K562 (cell line): ENCODE measurements around the gene TCP11. TPM values are rescaled to one million over a fixed set of nuclear protein-coding genes. Genes with fewer than 3 reads are reported as not detected.

Experiments used
- ATAC-seq: fragments of 200-7000 bp; cut with Tn5 transposase; 3 replicates; pipeline ENCODE4 v1.9.1; 2020; ENCODE audit warnings: moderate library complexity
- BruUV-seq: library from RNA; stranded (reverse); fragments of 400-500 nt; replicated peaks from 2 replicates; lab custom pipeline; 2021; lab: Mats Ljungman, UMichigan
- CTCF ChIA-PET: fragments of 300-600 bp; formaldehyde crosslinking; extraction: SDS; loops from one replicate; lab custom pipeline; 2021; ENCODE audit warnings: low intra/inter-chr PET ratio; lab: Yijun Ruan, JAX
- POLR2A ChIA-PET: fragments of 300-600, 350-650 bp; sonication (Branson Sonifier 250); formaldehyde crosslinking; extraction: SDS; loops from one replicate; lab custom pipeline; 2021; ENCODE audit warnings: antibody characterized with exemption, inconsistent platforms; lab: Yijun Ruan, JAX
- DNase-seq, 4 experiments: peaks; one replicate each; pipeline versions ENCODE4 v3.0.0 to v3.0.0-alpha.2; 2011 to 2018; ENCODE audit warnings: low spot score in 3 of 4, mixed read lengths in 3 of 4; ENCODE audit errors: extremely low read depth in 1 of 4
- FAIRE-seq: peaks from 2 replicates; lab custom pipeline; 2011; peaks lifted over from hg19 to GRCh38; lab: Jason Lieb, UNC
- H2AFZ ChIP-seq: 2 replicates; pipeline ENCODE4 v1.6.0; 2011; ENCODE audit warnings: low read depth, low read length, control low read depth, inconsistent platforms
- H3K27ac ChIP-seq: fragments of 200-600 bp; 3 replicates; pipeline ENCODE4 v1.8.0; 2011; ENCODE audit warnings: low read depth, mild to moderate bottlenecking, control low read depth, inconsistent platforms, low read length, moderate library complexity, mixed read lengths; ENCODE audit errors: extremely low read depth
- H3K27me3 ChIP-seq, 2 experiments: fragments of 300-600 bp in 1 of 2; 2 replicates in 1 of 2; 3 replicates in 1 of 2; pipeline versions ENCODE4 v1.6.0 to v1.8.0; 2011; ENCODE audit warnings: inconsistent platforms in 2 of 2, low read length in 2 of 2, mild to moderate bottlenecking in 1 of 2, mixed read lengths in 1 of 2, moderate library complexity in 1 of 2; ENCODE audit not compliant: control insufficient read depth in 2 of 2, insufficient read depth in 2 of 2
- H3K36me3 ChIP-seq: fragments of 300-600 bp; 3 replicates; pipeline ENCODE4 v1.8.0; 2011; ENCODE audit warnings: mild to moderate bottlenecking, low read length, inconsistent platforms; ENCODE audit not compliant: control insufficient read depth, insufficient read depth
- H3K4me1 ChIP-seq, 2 experiments: fragments of 200-600 bp in 1 of 2; replicated peaks in 1 of 2; 2 replicates in 1 of 2; 3 replicates in 1 of 2; pipeline versions ENCODE4 v1.5.1 to v1.8.0; 2011; ENCODE audit warnings: inconsistent platforms in 2 of 2, low read length in 2 of 2, mild to moderate bottlenecking in 1 of 2, mixed read lengths in 1 of 2, moderate library complexity in 1 of 2; ENCODE audit not compliant: control insufficient read depth in 2 of 2, insufficient read depth in 2 of 2
- H3K4me2 ChIP-seq: 2 replicates; pipeline ENCODE4 v1.6.1; 2011; ENCODE audit warnings: low read length, control low read depth, inconsistent platforms, mixed read lengths; ENCODE audit not compliant: insufficient read depth
- H3K4me3 ChIP-seq: fragments of 200-600 bp; sonication (generic), shearing (Covaris generic); 2 replicates; pipeline ENCODE4 v1.5.1; 2016; ENCODE audit warnings: control low read depth, inconsistent platforms
- H3K79me2 ChIP-seq: fragments of 200-600 bp; 3 replicates; pipeline ENCODE4 v1.8.0; 2011; ENCODE audit warnings: low read length, inconsistent platforms; ENCODE audit not compliant: control insufficient read depth, insufficient read depth
- H3K9ac ChIP-seq, 2 experiments: 2 replicates each; pipeline versions ENCODE4 v1.6.0 to v1.6.1; 2011; ENCODE audit warnings: low read depth in 2 of 2, low read length in 2 of 2, control low read depth in 1 of 2, inconsistent platforms in 1 of 2, mild to moderate bottlenecking in 1 of 2, mixed read lengths in 1 of 2; ENCODE audit not compliant: insufficient read depth in 1 of 2
- H3K9me1 ChIP-seq: one replicate; pipeline ENCODE4 v1.6.0; 2011; ENCODE audit warnings: inconsistent platforms, mild to moderate bottlenecking, low read length, moderate library complexity; ENCODE audit not compliant: control insufficient read depth, insufficient read depth
- H3K9me3 ChIP-seq: replicated peaks from 2 replicates; pipeline ENCODE4 v1.5.1; 2011; ENCODE audit warnings: low read depth, low read length, inconsistent platforms; ENCODE audit not compliant: control insufficient read depth, insufficient read depth
- H4K20me1 ChIP-seq: replicated peaks from 2 replicates; pipeline ENCODE4 v1.6.1; 2011; ENCODE audit warnings: low read length, inconsistent platforms, mixed read lengths; ENCODE audit not compliant: control insufficient read depth, insufficient read depth
- IRF9 ChIP-seq: fragments of 450-650 bp; IDR thresholded peaks from 2 replicates; pipeline ENCODE4 v1.6.1; 2016; ENCODE audit warnings: missing biosample characterization, missing genetic modification characterization
- POLR2A ChIP-seq: fragments of 450-650 bp; conservative IDR thresholded peaks from 2 replicates; pipeline ENCODE4 v1.6.1; 2016
- ZBTB17 ChIP-seq: fragments of 450-650 bp; formaldehyde crosslinking; IDR thresholded peaks from 2 replicates; pipeline ENCODE4 v1.4.0; 2020; ENCODE audit warnings: mild to moderate bottlenecking
- ZNF785 ChIP-seq: fragments of 250-450 bp; sonication (Bioruptor Pico); IDR thresholded peaks from 2 replicates; pipeline ENCODE4 v1.4.0; 2020; ENCODE audit warnings: mild to moderate bottlenecking
- WGBS: fragments of 100-300 bp; shearing (Covaris generic); methylation state at CpG from one replicate; pipeline ENCODE4 v1.1.6; 2016; ENCODE audit warnings: low coverage, mixed read lengths; ENCODE audit not compliant: insufficient coverage; ENCODE audit errors: missing lambda C conversion rate; 5-methylcytosine and 5-hydroxymethylcytosine counted together
- in situ Hi-C: fragments of 300-500 bp; cut with MboI; formaldehyde crosslinking; loops from 4 replicates; pipeline ENCODE4 v1.15.0; 2018; ENCODE audit warnings: inconsistent platforms, mixed read lengths
- intact Hi-C: fragments of 100-400 bp; cut with micrococcal nuclease; formaldehyde crosslinking; loops from 2 replicates; pipeline ENCODE4 v1.14.2; 2022
- polyA plus RNA-seq, 8 experiments: library from polyadenylated mRNA; depleted of rRNA in 4 of 8; stranded (reverse) in 5 of 8; unstranded in 3 of 8; fragments of >200 nt; fragmentation: Nextera tagmentation in 2 of 8; fragmentation: Illumina TruSeq in 1 of 8; extraction: Ambion mirVana in 2 of 8; extraction: Trizol in 1 of 8; gene quantifications; 2 replicates each; pipeline versions ENCODE4 v1.2.1 to v1.2.3, GENCODE V29; 2011 to 2014; ENCODE audit warnings: inconsistent platforms in 1 of 8, missing spikeins in 1 of 8
- total RNA-seq, 7 experiments: library from RNA; depleted of rRNA in 6 of 7; stranded (reverse); fragments of >200 nt in 6 of 7; fragmentation: Illumina TruSeq in 2 of 7; extraction: Trizol in 2 of 7; gene quantifications; 2 replicates each; pipeline versions ENCODE4 v1.2.1 to v1.2.3, GENCODE V29; 2011 to 2021; ENCODE audit warnings: low replicate concordance in 1 of 7
- TF ChIP-seq, protein P1 (sequence below): fragments of 250-450 bp; sonication (Bioruptor Pico); IDR thresholded peaks from 2 replicates; pipeline ENCODE4 v1.4.0; 2020

The TCP11 gene
- total and polyA plus RNA-seq, 9 of the 15 experiments (the other 6 are each of a cell fraction or from before 2014, with no cell fraction given) = not detected

DNA sequence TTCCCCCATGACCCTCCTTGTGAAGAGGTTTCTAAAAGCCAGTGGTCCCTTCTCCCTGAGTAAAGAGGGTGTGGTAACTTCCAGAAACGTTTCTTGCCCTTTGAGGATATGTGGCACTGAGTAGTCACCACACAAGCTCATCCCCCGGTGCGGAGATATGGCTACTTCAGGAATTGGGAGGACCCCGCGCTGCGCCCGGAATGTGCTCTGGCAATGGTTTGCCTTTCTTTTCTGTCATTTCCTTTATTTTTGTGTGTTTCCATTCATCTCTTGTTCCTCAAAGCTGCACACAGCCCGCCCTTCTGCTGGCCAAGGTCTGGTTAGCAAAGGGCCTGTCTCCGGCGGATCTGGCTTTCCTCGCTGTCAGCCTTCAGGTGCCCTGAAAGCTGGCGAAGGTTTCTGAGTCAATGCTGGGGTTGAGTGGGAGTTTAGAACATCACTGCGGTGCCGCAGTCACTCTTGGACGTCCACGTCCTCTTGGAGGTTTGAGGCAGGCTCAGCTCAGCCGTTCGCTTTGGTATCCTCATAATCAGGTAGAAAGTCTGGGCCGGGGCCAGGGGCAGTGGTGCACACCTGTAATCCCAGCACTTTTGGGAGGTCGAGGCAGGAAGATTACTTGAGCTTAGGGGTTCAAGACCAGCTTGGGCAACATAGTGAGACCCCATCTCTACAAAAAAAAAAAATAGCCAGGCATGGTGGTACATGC, 67.2 kb downstream of the TCP11 start:
- Histone ChIP-seq H3K4me1 (peaks cover 0 to 7% of the 10 kb centered on the region in 2 experiments; a peak in 1 of 5 replicates), H3K4me2 (no peak overlapping the region), H3K79me2 (no peaks in the 10 kb centered on the region), H3K27me3 (no peaks in the 10 kb centered on the region), H3K9me1 (no peaks in the 10 kb centered on the region), H3K27ac (no peak overlapping the region), H4K20me1 (no peaks in the 10 kb centered on the region; the same call in 1 of the 2 replicates), H3K4me3 (no peak overlapping the region), H2AFZ (no peak overlapping the region), H3K36me3 (no peaks in the 10 kb centered on the region), H3K9ac (no peak overlapping the region), H3K9me3 (no peaks in the 10 kb centered on the region)
- CTCF ChIA-PET = interaction anchor here (0.6 kb wide), 1 partner anchor 1639 kb away, joined by 3 read pairs; no protein-coding TSS in a partner anchor
- TF ChIP-seq IRF9 (tag) (no peak), ZNF785 (CRISPR knock-in tag) (no peak), ZBTB17 (CRISPR knock-in tag) (no peak), POLR2A (no peak)
- TF ChIP-seq, protein P1, sequence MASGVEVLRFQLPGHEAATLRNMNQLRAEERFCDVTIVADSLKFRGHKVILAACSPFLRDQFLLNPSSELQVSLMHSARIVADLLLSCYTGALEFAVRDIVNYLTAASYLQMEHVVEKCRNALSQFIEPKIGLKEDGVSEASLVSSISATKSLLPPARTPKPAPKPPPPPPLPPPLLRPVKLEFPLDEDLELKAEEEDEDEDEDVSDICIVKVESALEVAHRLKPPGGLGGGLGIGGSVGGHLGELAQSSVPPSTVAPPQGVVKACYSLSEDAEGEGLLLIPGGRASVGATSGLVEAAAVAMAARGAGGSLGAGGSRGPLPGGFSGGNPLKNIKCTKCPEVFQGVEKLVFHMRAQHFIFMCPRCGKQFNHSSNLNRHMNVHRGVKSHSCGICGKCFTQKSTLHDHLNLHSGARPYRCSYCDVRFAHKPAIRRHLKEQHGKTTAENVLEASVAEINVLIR (CRISPR knock-in tag) = no peak
- FAIRE-seq (no peak), ATAC-seq (no peak), DNase-seq (no peak)
- POLR2A ChIA-PET = interaction anchor here (0.7 kb wide), 3 partner anchors 18 to 1576 kb away, joined by 3 to 4 read pairs (median 4); no protein-coding TSS in a partner anchor
- WGBS = 69% methylated on average over 20 of the region's 20 CpGs
- BruUV-seq = no TSS peak
- in situ Hi-C loops (no loop called here), intact Hi-C loops (no loop called here)
